HEK293 (cell line): Measurements from ENCODE around the gene LCAT.

Source experiments
- GLIS1 ChIP-seq: fragments of 450-650 bp; formaldehyde crosslinking; IDR thresholded peaks from 2 replicates; pipeline ENCODE4 v1.5.1; 2016; ENCODE audit warnings: missing biosample characterization, missing genetic modification characterization
- MEIS1 ChIP-seq: sonication (generic); formaldehyde crosslinking; IDR thresholded peaks from 2 replicates; pipeline ENCODE4 v1.8.1; 2022; ENCODE audit warnings: missing genetic modification reagents, mild to moderate bottlenecking, borderline replicate concordance
- ZBTB20 ChIP-seq: fragments of 450-650 bp; formaldehyde crosslinking; IDR thresholded peaks from 2 replicates; pipeline ENCODE4 v1.5.1; 2016; ENCODE audit warnings: missing biosample characterization, missing genetic modification characterization
- ZNF133 ChIP-seq: fragments of 450-650 bp; formaldehyde crosslinking; IDR thresholded peaks from 2 replicates; pipeline ENCODE4 v1.5.1; 2016; ENCODE audit warnings: missing biosample characterization, missing genetic modification characterization
- ZNF274 ChIP-seq, 2 experiments: fragments of 200-500 bp in 1 of 2; fragments of 450-650 bp in 1 of 2; sonication (Bioruptor generic) in 1 of 2; formaldehyde crosslinking in 1 of 2; IDR thresholded peaks; 2 replicates each; pipeline versions ENCODE4 v1.5.1 to v1.6.1; 2014 to 2016; ENCODE audit warnings: borderline replicate concordance in 1 of 2, inconsistent platforms in 1 of 2, low read length in 1 of 2, missing biosample characterization in 1 of 2, missing genetic modification characterization in 1 of 2
- ZNF837 ChIP-seq: fragments of 450-650 bp; formaldehyde crosslinking; IDR thresholded peaks from 2 replicates; pipeline ENCODE4 v1.5.1; 2016; ENCODE audit warnings: missing biosample characterization, missing genetic modification characterization
- TF ChIP-seq, protein P1 (sequence below): fragments of 450-650 bp; formaldehyde crosslinking; IDR thresholded peaks from 2 replicates; pipeline ENCODE4 v1.5.1; 2016; ENCODE audit warnings: missing biosample characterization, missing genetic modification characterization
- TF ChIP-seq, protein P2 (sequence below): fragments of 450-650 bp; formaldehyde crosslinking; conservative IDR thresholded peaks from 2 replicates; pipeline ENCODE4 v1.5.1; 2016; ENCODE audit warnings: low read depth, missing biosample characterization, missing genetic modification characterization

DNA sequence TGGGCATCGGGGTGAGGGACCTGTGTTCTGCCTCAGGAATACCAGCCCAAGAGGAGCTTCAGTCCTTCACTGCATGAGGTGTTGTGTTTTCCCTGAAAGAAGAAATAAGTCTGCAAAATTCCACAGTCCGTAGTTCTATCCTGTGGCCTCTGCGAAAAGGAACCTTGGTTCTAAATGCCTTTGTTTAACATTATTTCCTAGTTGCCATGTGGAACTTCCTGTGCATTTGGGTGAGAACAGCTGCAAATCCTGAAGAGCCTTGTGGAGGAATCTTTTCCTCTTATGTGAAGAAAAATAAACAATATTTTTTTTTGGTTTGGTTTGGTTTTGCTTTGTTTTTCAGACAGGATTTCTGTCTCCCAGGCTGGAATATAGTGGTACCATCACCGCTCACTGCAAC lies 41.1 kb downstream of the LCAT start:
- no peak for TF ChIP-seq ZBTB20
- no peak for TF ChIP-seq ZNF133 (tag by site-specific recombination)
- TF ChIP-seq, protein P1, sequence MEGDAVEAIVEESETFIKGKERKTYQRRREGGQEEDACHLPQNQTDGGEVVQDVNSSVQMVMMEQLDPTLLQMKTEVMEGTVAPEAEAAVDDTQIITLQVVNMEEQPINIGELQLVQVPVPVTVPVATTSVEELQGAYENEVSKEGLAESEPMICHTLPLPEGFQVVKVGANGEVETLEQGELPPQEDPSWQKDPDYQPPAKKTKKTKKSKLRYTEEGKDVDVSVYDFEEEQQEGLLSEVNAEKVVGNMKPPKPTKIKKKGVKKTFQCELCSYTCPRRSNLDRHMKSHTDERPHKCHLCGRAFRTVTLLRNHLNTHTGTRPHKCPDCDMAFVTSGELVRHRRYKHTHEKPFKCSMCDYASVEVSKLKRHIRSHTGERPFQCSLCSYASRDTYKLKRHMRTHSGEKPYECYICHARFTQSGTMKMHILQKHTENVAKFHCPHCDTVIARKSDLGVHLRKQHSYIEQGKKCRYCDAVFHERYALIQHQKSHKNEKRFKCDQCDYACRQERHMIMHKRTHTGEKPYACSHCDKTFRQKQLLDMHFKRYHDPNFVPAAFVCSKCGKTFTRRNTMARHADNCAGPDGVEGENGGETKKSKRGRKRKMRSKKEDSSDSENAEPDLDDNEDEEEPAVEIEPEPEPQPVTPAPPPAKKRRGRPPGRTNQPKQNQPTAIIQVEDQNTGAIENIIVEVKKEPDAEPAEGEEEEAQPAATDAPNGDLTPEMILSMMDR (tag by site-specific recombination), result no peak
- TF ChIP-seq ZNF837, result no peak
- no peak for TF ChIP-seq GLIS1 (tag by site-specific recombination)
- TF ChIP-seq ZNF274 (IDR thresholded peaks at IDR 0.05; ENCODE audit: low read length), result no peak
- no peak for TF ChIP-seq ZNF274 (tag by site-specific recombination; IDR thresholded peaks at IDR 0.05; ENCODE audit: borderline replicate concordance)
- TF ChIP-seq, protein P2, sequence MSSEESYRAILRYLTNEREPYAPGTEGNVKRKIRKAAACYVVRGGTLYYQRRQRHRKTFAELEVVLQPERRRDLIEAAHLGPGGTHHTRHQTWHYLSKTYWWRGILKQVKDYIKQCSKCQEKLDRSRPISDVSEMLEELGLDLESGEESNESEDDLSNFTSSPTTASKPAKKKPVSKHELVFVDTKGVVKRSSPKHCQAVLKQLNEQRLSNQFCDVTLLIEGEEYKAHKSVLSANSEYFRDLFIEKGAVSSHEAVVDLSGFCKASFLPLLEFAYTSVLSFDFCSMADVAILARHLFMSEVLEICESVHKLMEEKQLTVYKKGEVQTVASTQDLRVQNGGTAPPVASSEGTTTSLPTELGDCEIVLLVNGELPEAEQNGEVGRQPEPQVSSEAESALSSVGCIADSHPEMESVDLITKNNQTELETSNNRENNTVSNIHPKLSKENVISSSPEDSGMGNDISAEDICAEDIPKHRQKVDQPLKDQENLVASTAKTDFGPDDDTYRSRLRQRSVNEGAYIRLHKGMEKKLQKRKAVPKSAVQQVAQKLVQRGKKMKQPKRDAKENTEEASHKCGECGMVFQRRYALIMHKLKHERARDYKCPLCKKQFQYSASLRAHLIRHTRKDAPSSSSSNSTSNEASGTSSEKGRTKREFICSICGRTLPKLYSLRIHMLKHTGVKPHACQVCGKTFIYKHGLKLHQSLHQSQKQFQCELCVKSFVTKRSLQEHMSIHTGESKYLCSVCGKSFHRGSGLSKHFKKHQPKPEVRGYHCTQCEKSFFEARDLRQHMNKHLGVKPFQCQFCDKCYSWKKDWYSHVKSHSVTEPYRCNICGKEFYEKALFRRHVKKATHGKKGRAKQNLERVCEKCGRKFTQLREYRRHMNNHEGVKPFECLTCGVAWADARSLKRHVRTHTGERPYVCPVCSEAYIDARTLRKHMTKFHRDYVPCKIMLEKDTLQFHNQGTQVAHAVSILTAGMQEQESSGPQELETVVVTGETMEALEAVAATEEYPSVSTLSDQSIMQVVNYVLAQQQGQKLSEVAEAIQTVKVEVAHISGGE (tag by site-specific recombination), result no peak
- no peak for TF ChIP-seq MEIS1 (CRISPR knock-in tag)
